GM12865 (cell line): ENCODE data around the gene SYT2.

Experiments used
- DNase-seq: peaks from one replicate; pipeline ENCODE4 v3.0.0; 2010; ENCODE audit warnings: low read depth
- H3K4me3 ChIP-seq: 2 replicates; pipeline ENCODE4 v1.5.1; 2011; ENCODE audit warnings: mild to moderate bottlenecking, low read depth, low read length, control low read depth
- CTCF ChIP-seq: IDR thresholded peaks from 2 replicates; pipeline ENCODE4 v1.5.1; 2011; ENCODE audit warnings: low read length, control low read depth, low read depth, inconsistent platforms; ENCODE audit not compliant: insufficient read depth; ENCODE audit errors: missing control alignments

Gene SYT2

GRCh38 chr1:202687370-202687769, 22.9 kb downstream of the SYT2 start:
- no peak for TF ChIP-seq CTCF
- no peak overlapping the region for H3K4me3 ChIP-seq
- no peak for DNase-seq

DNA sequence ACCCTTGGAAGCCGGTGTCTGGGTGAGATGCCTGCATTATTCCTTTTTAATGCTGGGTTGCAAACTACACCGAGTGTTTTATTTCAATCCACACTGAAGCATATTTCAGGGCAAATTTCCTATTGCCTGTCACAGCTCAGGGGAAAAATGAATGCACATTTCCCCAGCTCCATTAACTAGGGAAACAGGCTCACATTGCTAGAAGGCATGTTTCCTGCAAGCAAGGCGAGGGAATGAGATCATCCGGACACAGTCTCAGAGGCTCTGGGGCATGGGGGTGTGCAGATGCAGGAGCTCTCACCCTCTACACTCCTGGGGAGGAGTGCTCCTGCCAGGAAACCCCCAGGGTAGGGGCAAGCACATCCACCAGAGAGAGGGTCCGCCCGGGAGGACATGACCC, 24.6 kb downstream of the SYT2 start:
- no peak overlapping the region for H3K4me3 ChIP-seq
- no peak for DNase-seq
- no peak for TF ChIP-seq CTCF

- no peak overlapping the region for H3K4me3 ChIP-seq
- no peak for DNase-seq
- no peak for TF ChIP-seq CTCF
Observed at GRCh38 chr1:202684716-202685115, 25.5 kb downstream of the SYT2 start.

- DNase-seq: no peak
- TF ChIP-seq CTCF: no peak
- no peak overlapping the region for H3K4me3 ChIP-seq
Observed at GRCh38 chr1:202683029-202683428, 27.2 kb downstream of the SYT2 start.

GRCh38 chr1:202682477-202682876, 27.8 kb downstream of the SYT2 start:
- no peak for TF ChIP-seq CTCF
- H3K4me3 ChIP-seq: no peak overlapping the region
- DNase-seq: no peak

DNA sequence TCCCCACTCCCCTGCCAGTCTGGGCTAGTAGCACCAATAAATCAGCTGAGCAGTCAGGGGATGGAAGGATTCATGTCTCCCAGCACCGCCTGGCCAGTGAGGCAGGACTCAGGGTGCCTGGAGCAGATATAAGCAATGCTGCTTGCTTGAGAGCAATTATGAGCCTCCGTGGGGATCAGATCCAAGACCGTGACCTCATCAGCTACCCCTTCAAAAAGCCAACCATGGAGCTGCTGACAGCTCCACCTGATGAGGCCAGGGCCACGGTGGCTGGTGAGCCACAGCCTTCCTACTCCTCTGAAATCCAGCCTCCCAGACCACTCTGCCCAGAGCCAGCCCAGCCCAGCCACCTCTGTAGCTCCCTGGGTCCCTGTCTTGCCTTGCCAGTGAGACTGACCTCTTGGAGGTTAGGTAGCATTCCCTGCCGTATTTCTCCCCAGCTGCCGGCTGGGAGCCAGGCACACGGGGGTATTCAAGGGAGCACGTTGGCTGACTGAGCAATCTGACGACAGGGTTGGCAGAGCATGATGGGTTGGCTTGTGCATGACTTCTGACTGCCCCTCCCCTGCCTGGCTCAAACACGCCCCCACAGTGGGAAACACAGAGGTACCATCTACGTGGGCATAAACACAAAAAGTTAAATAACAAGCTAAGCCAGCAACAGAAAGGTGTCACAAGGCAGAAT, 28.4 kb downstream of the SYT2 start:
- H3K4me3 ChIP-seq: no peak overlapping the region
- no peak for DNase-seq
- TF ChIP-seq CTCF: no peak
